Small intestine (tissue), 16 donors: Measurements from ENCODE around the gene EXOSC6. TPM values are rescaled to one million over a fixed set of nuclear protein-coding genes. Genes with fewer than 3 reads are reported as not detected.
"Not testable (repeated sequence)": the region's sequence is repeated elsewhere in the genome, so short reads cannot be mapped to it uniquely, and the experiment has no call there.

Experiments
- DNase-seq, 2 donors: peaks; one replicate each; pipeline versions ENCODE4 v3.0.0 to v3.0.0-alpha.2; 2013
- FAIRE-seq: peaks from 2 replicates; lab custom pipeline; 2012; peaks lifted over from hg19 to GRCh38; lab: Jason Lieb, UNC
- H3K27ac ChIP-seq, 3 donors: one replicate each; pipeline ENCODE4 v1.5.1; 2013; ENCODE audit warnings: low read length in 2 of 3, mild to moderate bottlenecking in 2 of 3, control low read depth in 1 of 3, inconsistent platforms in 1 of 3, low read depth in 1 of 3, moderate library complexity in 1 of 3
- H3K27me3 ChIP-seq, 3 donors: one replicate each; pipeline ENCODE4 v1.6.1; 2013; ENCODE audit warnings: low read length in 3 of 3, inconsistent platforms in 1 of 3; ENCODE audit not compliant: control insufficient read depth in 3 of 3, insufficient read depth in 3 of 3
- H3K36me3 ChIP-seq, 3 donors: one replicate each; pipeline ENCODE4 v1.6.1; 2013; ENCODE audit warnings: low read length in 3 of 3, inconsistent platforms in 1 of 3, low read depth in 1 of 3, mild to moderate bottlenecking in 1 of 3, moderate library complexity in 1 of 3; ENCODE audit not compliant: control insufficient read depth in 3 of 3, insufficient read depth in 2 of 3
- H3K4me1 ChIP-seq, 3 donors: one replicate each; pipeline ENCODE4 v1.6.1; 2013; ENCODE audit warnings: low read length in 2 of 3, inconsistent platforms in 1 of 3, low read depth in 1 of 3, mild to moderate bottlenecking in 1 of 3, moderate library complexity in 1 of 3; ENCODE audit not compliant: control insufficient read depth in 3 of 3, insufficient read depth in 2 of 3
- H3K4me3 ChIP-seq, 3 donors: one replicate each; pipeline ENCODE4 v1.5.1; 2013; ENCODE audit warnings: low read length in 3 of 3, control low read depth in 1 of 3, inconsistent platforms in 1 of 3, low read depth in 1 of 3, mild to moderate bottlenecking in 1 of 3, moderate library complexity in 1 of 3
- H3K9me3 ChIP-seq, 2 donors: one replicate each; pipeline ENCODE4 v1.6.1; 2013; ENCODE audit warnings: low read depth in 1 of 2, low read length in 1 of 2; ENCODE audit not compliant: control insufficient read depth in 2 of 2, insufficient read depth in 1 of 2
- WGBS, 3 donors: extraction: QIAGEN DNeasy Blood & Tissue Kit; methylation state at CpG; one replicate each; pipeline ENCODE4 v1.1.7; 2013; 5-methylcytosine and 5-hydroxymethylcytosine counted together
- long read RNA-seq, 10 donors: transcript quantifications; one replicate each; lab custom pipeline, GENCODE V29; 2026
- polyA plus RNA-seq, 4 donors: library from polyadenylated mRNA; stranded (reverse) in 3 of 4; unstranded in 1 of 4; fragments of 200-250 nt in 3 of 4; fragments of 120-200 nt in 1 of 4; gene quantifications; one replicate each; pipeline versions ENCODE4 v1.2.1 to v1.2.3, GENCODE V29; 2013
- donor health status: healthy with polysubstance abuse.
- donor health status: control.
- donor health status: control.
- donor health status: Bipolar disorder and iron deficiency.
- donor health status: healthy.

The EXOSC6 gene
- 10 to 100 TPM in 3 of 4 donors, 1 to 10 TPM in 1; 6.3 to 12.9 (median 11.3) TPM for polyA plus RNA-seq
- long read RNA-seq, donor 1, result 0 reads
- long read RNA-seq, donor 2, full-length matches to known transcripts, result 25 of 25 reads
- long read RNA-seq, donor 2, partial matches to known transcripts, result 0 of 25 reads
- long read RNA-seq, donor 2, other reads (novel, unspliced or antisense), result 0 of 25 reads
- long read RNA-seq, donor 3, full-length matches to known transcripts, result 90 of 90 reads
- long read RNA-seq, donor 3, partial matches to known transcripts, result 0 of 90 reads
- long read RNA-seq, donor 3, other reads (novel, unspliced or antisense), result 0 of 90 reads
- long read RNA-seq, donor 4, full-length matches to known transcripts, result 1 of 1 reads
- long read RNA-seq, donor 4, partial matches to known transcripts, result 0 of 1 reads
- long read RNA-seq, donor 4, other reads (novel, unspliced or antisense), result 0 of 1 reads
- long read RNA-seq, donor 5, full-length matches to known transcripts, result 25 of 25 reads
- long read RNA-seq, donor 5, partial matches to known transcripts, result 0 of 25 reads
- long read RNA-seq, donor 5, other reads (novel, unspliced or antisense), result 0 of 25 reads
- long read RNA-seq, donor 6, full-length matches to known transcripts, result 45 of 45 reads
- long read RNA-seq, donor 6, partial matches to known transcripts, result 0 of 45 reads
- long read RNA-seq, donor 6, other reads (novel, unspliced or antisense), result 0 of 45 reads
- long read RNA-seq, donor 7, full-length matches to known transcripts, result 82 of 82 reads
- long read RNA-seq, donor 7, partial matches to known transcripts, result 0 of 82 reads
- long read RNA-seq, donor 7, other reads (novel, unspliced or antisense), result 0 of 82 reads
- long read RNA-seq, donor 8, full-length matches to known transcripts, result 6 of 6 reads
- long read RNA-seq, donor 8, partial matches to known transcripts, result 0 of 6 reads
- long read RNA-seq, donor 8, other reads (novel, unspliced or antisense), result 0 of 6 reads
- long read RNA-seq, donor 9, full-length matches to known transcripts, result 8 of 8 reads
- long read RNA-seq, donor 9, partial matches to known transcripts, result 0 of 8 reads
- long read RNA-seq, donor 9, other reads (novel, unspliced or antisense), result 0 of 8 reads
- long read RNA-seq, donor 10, full-length matches to known transcripts, result 80 of 80 reads
- long read RNA-seq, donor 10, partial matches to known transcripts, result 0 of 80 reads
- long read RNA-seq, donor 10, other reads (novel, unspliced or antisense), result 0 of 80 reads

GRCh38 chr16:70251629-70252354, at the start of gene EXOSC6:
TSS of gene EXOSC6 (minus strand) at chr16:70251940. CDS start at chr16:70251900, 40 bp downstream.
- Histone ChIP-seq H3K4me1 (peaks cover 0 to 15% (median 5%) of the 10 kb centered on the region in 3 donors), H3K27ac (peak within 1 kb of the TSS; percentile 71 to 98 (median 94)), H3K4me3 (peak within 1 kb of the TSS; percentile 50 to 98 (median 88)), H3K27me3 (no peaks in the 10 kb centered on the region), H3K36me3 (peaks cover 7 to 54% (median 21%) of the 10 kb centered on the region in 3 donors), H3K9me3 (no peaks in the 10 kb centered on the region)
- WGBS, 3 donors, result 2 to 3% (median 2%) methylated on average over 43 to 65 of the region's 65 CpGs
- FAIRE-seq (no peak), DNase-seq (peak; percentile 92 to 97)

GRCh38 chr16:70301121-70301520, 49.4 kb upstream of the EXOSC6 start:
- WGBS, 3 donors, result 97 to 100% (median 97%) methylated on average over 1 of the region's 1 CpG

GRCh38 chr16:70298988-70299938, 47.5 kb upstream of the EXOSC6 start, which contains the start of gene DDX19B:
TSS of gene DDX19B (plus strand) at chr16:70299186. CDS start at chr16:70299298, 112 bp downstream.
- FAIRE-seq (no peak), DNase-seq (peak; percentile 82 to 92)
- peaks cover 0 to 12% (median 2%) of the 10 kb centered on the region in 3 donors for H3K36me3 ChIP-seq
- H3K4me3 ChIP-seq, result peak within 1 kb of the TSS; percentile 67 to 79 (median 76)
- peak within 1 kb of the TSS; percentile 85 to 96 (median 92) for H3K27ac ChIP-seq
- H3K27me3 ChIP-seq, result no peaks in the 10 kb centered on the region
- WGBS, 3 donors, result 1% methylated on average over 37 of the region's 37 CpGs
- no peaks in the 10 kb centered on the region for H3K9me3 ChIP-seq
- peaks cover 0 to 5% (median 2%) of the 10 kb centered on the region in 3 donors for H3K4me1 ChIP-seq

More at GRCh38 chr16:70301121-70301520, 49.4 kb upstream of the EXOSC6 start:
- FAIRE-seq (no peak), DNase-seq (no peak)
- H3K36me3 ChIP-seq, result peaks cover 0 to 15% (median 2%) of the 10 kb centered on the region in 3 donors
- no peaks in the 10 kb centered on the region for H3K9me3 ChIP-seq
- peaks cover 0 to 5% (median 2%) of the 10 kb centered on the region in 3 donors for H3K4me1 ChIP-seq
- H3K27me3 ChIP-seq, result no peaks in the 10 kb centered on the region
- no peak overlapping the region for H3K4me3 ChIP-seq
- H3K27ac ChIP-seq, result no peak overlapping the region

- Histone ChIP-seq H3K27ac (no peak overlapping the region), H3K27me3 (no peaks in the 10 kb centered on the region), H3K4me1 (peaks cover 0 to 5% (median 2%) of the 10 kb centered on the region in 3 donors), H3K36me3 (peaks cover 0 to 4% (median 0%) of the 10 kb centered on the region in 3 donors), H3K4me3 (no peak overlapping the region), H3K9me3 (no peaks in the 10 kb centered on the region)
- no peak for DNase-seq
- FAIRE-seq, result no peak
Measured at GRCh38 chr16:70295634-70296033, 43.9 kb upstream of the EXOSC6 start.

- H3K4me3 ChIP-seq, result no peak overlapping the region
- no peaks in the 10 kb centered on the region for H3K4me1 ChIP-seq
- H3K36me3 ChIP-seq, result no peaks in the 10 kb centered on the region
- H3K9me3 ChIP-seq, result no peaks in the 10 kb centered on the region
- no peak for DNase-seq
- no peak overlapping the region for H3K27ac ChIP-seq
- no peak for FAIRE-seq
- H3K27me3 ChIP-seq, result no peaks in the 10 kb centered on the region
- WGBS, 3 donors, result 94 to 95% (median 94%) methylated on average over 28 of the region's 28 CpGs
Measured at GRCh38 chr16:70294385-70295025, 42.8 kb upstream of the EXOSC6 start.

GRCh38 chr16:70292148-70292547, 40.4 kb upstream of the EXOSC6 start:
- 87 to 91% (median 90%) methylated on average over 11 of the region's 11 CpGs for WGBS, 3 donors
- H3K4me1 ChIP-seq, H3K9me3 ChIP-seq, DNase-seq, H3K27me3 ChIP-seq, FAIRE-seq, H3K27ac ChIP-seq, H3K36me3 ChIP-seq, H3K4me3 ChIP-seq: not testable (repeated sequence)
